Activated CD8-positive, alpha-beta memory T cell treated with anti-CD3 and anti-CD28 coated beads, Interleukin-2, amount 10 ng/mL, durations not matched to agents 7 days and 5 days (primary cell): ENCODE data around the gene FLT3. TPM values are rescaled to one million over a fixed set of nuclear protein-coding genes. Genes with fewer than 3 reads are reported as not detected.
"Not testable (repeated sequence)": the region's sequence is repeated elsewhere in the genome, so short reads cannot be mapped to it uniquely, and the experiment has no call there.

Experiments
- ATAC-seq: fragments of 150-1000 bp; cut with Tn5 transposase; one replicate; pipeline ENCODE4 v1.10.0; 2021; ENCODE audit warnings: moderate library complexity
- CTCF ChIA-PET: fragments of 350-600 bp; sonication (Branson Sonifier 250); formaldehyde crosslinking; loops from one replicate; lab custom pipeline; 2021; ENCODE audit warnings: antibody characterized with exemption; lab: Charles Lee
- DNase-seq: peaks from one replicate; pipeline ENCODE4 v3.0.0-alpha.2; 2020
- H3K27ac Mint-ChIP-seq: one replicate; pipeline ENCODE4 v1.8.0; 2021; ENCODE audit warnings: mild to moderate bottlenecking, mixed read lengths
- H3K27me3 Mint-ChIP-seq: one replicate; pipeline ENCODE4 v1.8.0; 2021; ENCODE audit warnings: mixed read lengths
- H3K36me3 Mint-ChIP-seq: one replicate; pipeline ENCODE4 v1.8.0; 2021; ENCODE audit warnings: mild to moderate bottlenecking, mixed read lengths
- H3K4me1 Mint-ChIP-seq: one replicate; pipeline ENCODE4 v1.8.0; 2021; ENCODE audit warnings: mixed read lengths
- H3K4me3 Mint-ChIP-seq: one replicate; pipeline ENCODE4 v1.8.0; 2021; ENCODE audit warnings: mild to moderate bottlenecking, moderate library complexity, mixed read lengths
- H3K9me3 Mint-ChIP-seq: one replicate; pipeline ENCODE4 v1.8.0; 2022; ENCODE audit warnings: low read depth, mixed read lengths
- total RNA-seq, 2 experiments: library from RNA; stranded (reverse); gene quantifications; one replicate each; pipeline ENCODE4 v1.2.3, GENCODE V29; 2021

Gene FLT3
- total RNA-seq, 2 experiments from 2014 or later, result not detected

- CTCF ChIA-PET, DNase-seq, H3K9me3 Mint-ChIP-seq, H3K36me3 Mint-ChIP-seq, H3K4me1 Mint-ChIP-seq, H3K27ac Mint-ChIP-seq, ATAC-seq, H3K27me3 Mint-ChIP-seq, H3K4me3 Mint-ChIP-seq: not testable (repeated sequence)
Measured at GRCh38 chr13:28077820-28078219, 22.6 kb downstream of the FLT3 start.

GRCh38 chr13:28077231-28077630 is 23.1 kb downstream of the FLT3 start:
- Mint-ChIP-seq H3K27me3 (peaks cover under 1% of the 10 kb centered on the region), H3K27ac (no peak overlapping the region), H3K4me1 (no peaks in the 10 kb centered on the region), H3K36me3 (no peaks in the 10 kb centered on the region), H3K4me3 (no peak overlapping the region), H3K9me3 (no peaks in the 10 kb centered on the region)
- DNase-seq (no peak), ATAC-seq (no peak)
- CTCF ChIA-PET, result no interaction called here

- Mint-ChIP-seq H3K9me3 (no peaks in the 10 kb centered on the region), H3K4me1 (peaks cover 3% of the 10 kb centered on the region), H3K36me3 (no peaks in the 10 kb centered on the region), H3K27ac (no peak overlapping the region), H3K4me3 (no peak overlapping the region), H3K27me3 (peaks cover 12% of the 10 kb centered on the region)
- no peak for DNase-seq
- CTCF ChIA-PET, result no interaction called here
- no peak for ATAC-seq
Measured at GRCh38 chr13:28071424-28071823, 29.0 kb downstream of the FLT3 start.

GRCh38 chr13:28067491-28067890 is 32.9 kb downstream of the FLT3 start:
- Mint-ChIP-seq H3K27me3 (peaks cover 12% of the 10 kb centered on the region), H3K9me3 (no peaks in the 10 kb centered on the region), H3K4me3 (no peak overlapping the region), H3K4me1 (peaks cover 3% of the 10 kb centered on the region), H3K36me3 (no peaks in the 10 kb centered on the region), H3K27ac (no peak overlapping the region)
- CTCF ChIA-PET, result interaction anchor here (1.5 kb wide), 1 partner anchor 31 kb away, joined by 3 read pairs; no protein-coding TSS in a partner anchor
- DNase-seq (no peak), ATAC-seq (no peak)

GRCh38 chr13:28058866-28059613 is 41.3 kb downstream of the FLT3 start:
- no peaks in the 10 kb centered on the region for H3K4me1 Mint-ChIP-seq
- ATAC-seq, result no peak
- H3K36me3 Mint-ChIP-seq, result no peaks in the 10 kb centered on the region
- no peak overlapping the region for H3K27ac Mint-ChIP-seq
- CTCF ChIA-PET, result interaction anchor here (1.0 kb wide), 1 partner anchor 15 kb away, joined by 3 read pairs; no protein-coding TSS in a partner anchor
- no peaks in the 10 kb centered on the region for H3K9me3 Mint-ChIP-seq
- no peak overlapping the region for H3K4me3 Mint-ChIP-seq
- DNase-seq, result peak; percentile 60
- H3K27me3 Mint-ChIP-seq, result peaks cover 30% of the 10 kb centered on the region

- Mint-ChIP-seq H3K4me3 (no peak overlapping the region), H3K4me1 (no peaks in the 10 kb centered on the region), H3K9me3 (no peaks in the 10 kb centered on the region), H3K27ac (no peak overlapping the region), H3K27me3 (peaks cover 36% of the 10 kb centered on the region), H3K36me3 (no peaks in the 10 kb centered on the region)
- CTCF ChIA-PET, result no interaction called here
- no peak for DNase-seq
- no peak for ATAC-seq
Measured at GRCh38 chr13:28056970-28057712, 43.2 kb downstream of the FLT3 start.

GRCh38 chr13:28056426-28056825 is 44.0 kb downstream of the FLT3 start:
- CTCF ChIA-PET, result no interaction called here
- Mint-ChIP-seq H3K4me3 (no peak overlapping the region), H3K27me3 (peaks cover 36% of the 10 kb centered on the region), H3K4me1 (no peaks in the 10 kb centered on the region), H3K9me3 (no peaks in the 10 kb centered on the region), H3K36me3 (no peaks in the 10 kb centered on the region), H3K27ac (no peak overlapping the region)
- DNase-seq (no peak), ATAC-seq (no peak)

GRCh38 chr13:28055357-28055756 is 45.0 kb downstream of the FLT3 start:
- no peaks in the 10 kb centered on the region for H3K36me3 Mint-ChIP-seq
- ATAC-seq (no peak), DNase-seq (no peak)
- no peak overlapping the region for H3K4me3 Mint-ChIP-seq
- peaks cover 37% of the 10 kb centered on the region for H3K27me3 Mint-ChIP-seq
- no peak overlapping the region for H3K27ac Mint-ChIP-seq
- H3K4me1 Mint-ChIP-seq, result no peaks in the 10 kb centered on the region
- CTCF ChIA-PET, result no interaction called here
- H3K9me3 Mint-ChIP-seq, result no peaks in the 10 kb centered on the region

- Mint-ChIP-seq H3K4me1 (peaks cover 6% of the 10 kb centered on the region), H3K36me3 (no peaks in the 10 kb centered on the region), H3K27ac (no peak overlapping the region), H3K27me3 (peaks cover 38% of the 10 kb centered on the region), H3K4me3 (no peak overlapping the region), H3K9me3 (no peaks in the 10 kb centered on the region)
- DNase-seq (no peak), ATAC-seq (no peak)
- CTCF ChIA-PET, result interaction anchor here (0.6 kb wide), 1 partner anchor 226 kb away, joined by 3 read pairs; no protein-coding TSS in a partner anchor
Measured at GRCh38 chr13:28052945-28053344, 47.4 kb downstream of the FLT3 start.

GRCh38 chr13:28049880-28050875 is 50.2 kb downstream of the FLT3 start:
- ATAC-seq (no peak), DNase-seq (no peak)
- H3K27me3 Mint-ChIP-seq, result peaks cover 20% of the 10 kb centered on the region
- peaks cover 2% of the 10 kb centered on the region for H3K36me3 Mint-ChIP-seq
- H3K4me3 Mint-ChIP-seq, result no peak overlapping the region
- H3K9me3 Mint-ChIP-seq, result peaks cover 2% of the 10 kb centered on the region
- CTCF ChIA-PET, result no interaction called here
- peaks cover 11% of the 10 kb centered on the region for H3K4me1 Mint-ChIP-seq
- H3K27ac Mint-ChIP-seq, result no peak overlapping the region

GRCh38 chr13:28049215-28049614 is 51.2 kb downstream of the FLT3 start:
- H3K9me3 Mint-ChIP-seq, result peaks cover 2% of the 10 kb centered on the region
- CTCF ChIA-PET, result no interaction called here
- peaks cover 2% of the 10 kb centered on the region for H3K36me3 Mint-ChIP-seq
- no peak overlapping the region for H3K27ac Mint-ChIP-seq
- no peak for DNase-seq
- H3K27me3 Mint-ChIP-seq, result peaks cover 16% of the 10 kb centered on the region
- no peak for ATAC-seq
- H3K4me3 Mint-ChIP-seq, result no peak overlapping the region
- H3K4me1 Mint-ChIP-seq, result peaks cover 11% of the 10 kb centered on the region

- peaks cover 11% of the 10 kb centered on the region for H3K4me1 Mint-ChIP-seq
- ATAC-seq, result no peak
- CTCF ChIA-PET, result no interaction called here
Measured at GRCh38 chr13:28048768-28049167, 51.6 kb downstream of the FLT3 start.

More at GRCh38 chr13:28048768-28049167, 51.6 kb downstream of the FLT3 start:
- Mint-ChIP-seq H3K4me3 (no peak overlapping the region), H3K36me3 (peaks cover 2% of the 10 kb centered on the region), H3K9me3 (peaks cover 2% of the 10 kb centered on the region), H3K27ac (no peak overlapping the region), H3K27me3 (peaks cover 13% of the 10 kb centered on the region)
- DNase-seq, result no peak
